Activated CD4-positive, CD25-positive, alpha-beta regulatory T cell treated with anti-CD3 and anti-CD28 coated beads, Interleukin-2, amount 50 U/mL, for 24 hours (primary cell): Measurements from ENCODE around the gene NFIL3.

Experiments
- ATAC-seq, 2 donors: fragments of 150-1000 bp; cut with Tn5 transposase; one replicate each; pipeline ENCODE4 v1.10.0; 2021; ENCODE audit warnings: mild to moderate bottlenecking in 1 of 2, moderate library complexity in 1 of 2

NFIL3 gene

DNA sequence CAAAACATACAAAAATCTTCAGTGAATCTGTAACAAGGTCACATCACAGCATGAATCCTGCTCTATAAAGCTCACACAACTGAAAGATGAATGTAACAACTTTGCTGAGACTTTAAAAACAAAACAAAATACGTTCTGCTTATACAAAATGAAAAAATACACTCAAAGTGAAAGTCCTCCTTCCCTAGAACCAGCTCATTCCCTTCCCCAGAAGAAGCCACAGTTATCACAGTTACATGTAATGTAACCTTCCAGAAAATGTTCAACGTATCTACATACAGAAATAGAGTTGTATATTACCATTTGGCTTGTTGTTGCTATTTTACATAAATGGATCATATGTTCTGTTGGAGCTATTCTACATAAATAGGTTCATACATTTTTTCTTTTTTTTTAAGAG lies 64.5 kb downstream of the NFIL3 start:
- peak; percentile 8 to 22 for ATAC-seq
